GM10847 (cell line): ENCODE data around the gene ECE1.

Source experiments
- POLR2A ChIP-seq: IDR thresholded peaks from 2 replicates; pipeline ENCODE4 v1.6.1; 2011; ENCODE audit not compliant: insufficient read length; ENCODE audit errors: extremely low read depth

ECE1 gene

DNA sequence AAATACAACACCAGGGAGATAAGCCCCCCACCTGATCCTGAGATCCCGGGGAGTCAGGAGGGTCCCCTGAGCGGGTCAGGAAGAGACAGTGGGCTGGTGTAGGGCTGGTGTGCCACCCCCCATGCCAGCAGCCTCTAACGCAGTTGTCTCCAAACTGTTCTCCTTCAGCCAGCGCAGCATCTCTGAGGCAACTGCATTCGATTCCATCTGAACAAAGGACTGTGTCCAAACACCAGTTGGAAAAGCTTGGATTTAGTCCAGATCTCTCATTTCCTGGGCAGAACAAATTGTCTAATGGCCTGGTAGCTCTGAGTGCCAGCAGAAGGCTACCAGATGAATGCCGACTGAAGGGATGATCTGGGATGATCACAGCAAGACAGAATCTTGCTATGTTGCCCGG is 69.4 kb downstream of the ECE1 start:
- TF ChIP-seq POLR2A, result no peak

DNA sequence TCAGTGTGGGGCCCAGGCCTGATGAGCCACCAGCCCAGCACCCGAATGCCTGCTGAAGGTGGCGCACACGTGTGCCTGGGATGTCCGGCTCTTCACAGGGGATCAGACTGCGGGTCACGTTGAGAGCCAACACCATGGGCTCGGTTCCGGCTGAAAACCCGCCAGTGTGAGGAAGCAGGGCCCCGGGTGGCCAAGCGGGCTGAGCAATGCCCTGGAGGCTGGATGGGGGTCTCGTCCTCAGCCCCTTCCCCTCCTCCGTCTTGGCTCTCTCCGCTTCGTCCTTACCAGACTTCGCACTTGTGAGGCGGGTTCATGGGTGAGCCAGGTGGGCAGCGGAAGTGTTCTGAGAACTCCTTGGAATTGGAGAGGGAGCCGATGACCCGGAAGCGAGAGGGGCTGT is 70.6 kb downstream of the ECE1 start:
- TF ChIP-seq POLR2A, result no peak

DNA sequence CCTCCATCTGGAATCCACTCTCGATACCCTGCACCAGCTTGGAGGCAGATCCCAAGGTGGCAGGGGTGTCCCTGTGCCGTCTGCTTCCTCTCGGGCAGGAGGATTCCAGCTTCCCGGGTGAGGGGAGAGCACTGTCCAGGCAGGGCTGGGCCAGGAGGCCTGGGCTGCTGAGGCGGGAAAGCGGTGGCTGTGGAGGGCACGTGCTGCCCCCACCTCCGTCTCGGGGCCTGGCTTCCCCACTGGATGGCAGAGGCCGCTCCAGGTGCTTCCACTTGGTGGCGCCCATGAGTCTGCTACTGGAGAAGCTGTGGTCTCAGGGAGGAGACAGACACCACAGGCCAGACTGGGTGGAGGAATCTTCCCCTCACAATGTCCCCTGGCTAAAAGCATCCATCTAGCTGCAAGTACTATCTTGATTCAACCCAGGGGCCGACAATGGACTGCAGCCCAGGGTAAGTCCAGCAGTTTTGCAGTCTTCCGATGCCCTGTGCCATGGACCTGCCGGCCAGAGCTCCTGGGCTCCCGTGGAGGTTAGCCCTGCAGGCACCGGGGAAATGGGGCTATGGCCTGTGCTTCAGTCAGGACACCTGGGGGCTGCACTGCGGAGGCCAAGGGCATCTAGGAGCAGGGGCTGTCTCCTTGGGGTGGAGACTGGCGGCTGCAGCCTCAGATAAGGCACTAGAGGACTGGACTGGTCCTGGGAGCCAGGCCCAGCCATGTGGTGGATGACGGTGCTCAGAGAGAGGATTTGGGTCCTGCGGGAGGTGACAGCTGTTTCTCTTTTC is 72.3 kb downstream of the ECE1 start:
- TF ChIP-seq POLR2A, result no peak

GRCh38 chr1:21216835-21217811 is 73.1 kb downstream of the ECE1 start:
- TF ChIP-seq POLR2A, result no peak

DNA sequence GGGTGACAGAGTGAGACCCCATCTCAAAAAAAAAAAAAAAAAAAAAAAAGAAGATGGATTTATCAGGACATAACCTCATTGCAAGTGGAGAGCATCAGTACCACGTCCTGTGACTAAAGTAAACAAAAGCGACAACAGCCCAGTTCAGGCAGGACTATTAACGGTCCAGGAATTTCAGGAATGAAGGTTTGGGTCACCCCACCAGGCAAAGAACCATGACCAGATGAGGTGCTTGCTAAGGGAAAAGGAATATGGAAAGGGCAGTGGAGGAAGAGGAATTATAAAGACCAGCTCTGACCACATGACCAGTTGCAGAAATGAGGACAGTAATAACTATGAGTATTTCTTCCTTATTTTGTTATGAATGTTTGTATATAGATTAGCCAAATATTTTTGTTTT is 78.1 kb downstream of the ECE1 start:
- no peak for TF ChIP-seq POLR2A

GRCh38 chr1:21206117-21206516 is 84.1 kb downstream of the ECE1 start:
- no peak for TF ChIP-seq POLR2A

GRCh38 chr1:21205416-21205815 is 84.8 kb downstream of the ECE1 start:
- TF ChIP-seq POLR2A, result no peak

- TF ChIP-seq POLR2A, result no peak
These were observed 88.6 kb downstream of the ECE1 start for GRCh38 chr1:21201650-21202049.

DNA sequence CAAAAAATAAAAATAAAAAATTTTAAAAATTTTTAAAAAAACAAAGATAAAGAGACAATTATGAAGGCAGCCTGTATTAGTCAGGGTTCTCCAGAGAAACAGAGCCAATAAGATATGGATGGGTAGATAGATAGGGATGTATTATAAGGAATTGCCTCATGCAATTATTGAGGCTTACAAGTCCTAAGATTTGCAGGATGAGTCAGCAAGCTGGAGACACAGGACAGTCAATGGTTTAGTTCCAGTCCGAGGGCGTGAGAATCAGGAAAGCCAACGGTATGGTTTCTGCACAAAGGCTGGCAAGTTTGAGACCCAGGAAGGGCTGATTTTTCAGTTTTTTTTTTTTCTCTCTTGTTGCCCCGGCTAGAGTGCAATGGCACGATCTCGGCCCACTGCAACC is 89.5 kb downstream of the ECE1 start:
- no peak for TF ChIP-seq POLR2A

DNA sequence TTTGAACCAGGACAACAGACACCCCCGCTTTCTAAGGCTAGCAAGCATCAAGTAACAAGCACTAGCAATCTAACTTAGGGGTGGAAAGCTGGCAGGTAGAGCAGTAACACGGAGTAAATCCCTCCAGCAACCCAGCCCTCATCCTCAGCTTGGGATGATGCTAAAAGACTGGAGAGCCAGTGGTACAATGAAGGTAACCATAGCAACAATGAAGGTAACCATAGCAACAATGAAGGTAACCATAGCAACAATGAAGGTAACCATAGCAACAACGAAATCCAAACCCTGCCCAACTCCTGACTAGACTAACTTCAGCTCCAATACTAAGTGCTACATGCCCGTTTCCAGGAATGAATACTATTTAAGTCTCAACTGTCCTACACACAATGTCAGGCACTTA is 91.3 kb downstream of the ECE1 start:
- TF ChIP-seq POLR2A, result no peak

DNA sequence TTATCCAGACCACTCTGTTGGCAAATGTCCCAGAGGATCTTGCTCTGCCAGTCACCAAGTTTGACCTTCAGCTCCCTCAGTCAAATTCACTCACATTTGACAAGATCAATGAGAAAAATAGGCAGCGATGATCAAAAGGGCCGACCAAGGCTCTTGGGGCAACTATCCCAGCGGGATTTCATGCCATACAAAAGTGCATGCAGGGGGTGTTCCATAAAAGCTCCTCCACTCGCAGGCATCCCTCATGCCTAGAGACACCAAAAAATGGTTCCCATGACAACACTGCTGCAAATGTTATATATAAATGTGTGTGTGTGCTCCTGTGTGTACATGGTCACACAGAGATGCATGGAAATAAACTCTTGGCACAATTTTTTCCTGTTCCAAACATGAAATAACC is 97.4 kb downstream of the ECE1 start:
- TF ChIP-seq POLR2A, result no peak

DNA sequence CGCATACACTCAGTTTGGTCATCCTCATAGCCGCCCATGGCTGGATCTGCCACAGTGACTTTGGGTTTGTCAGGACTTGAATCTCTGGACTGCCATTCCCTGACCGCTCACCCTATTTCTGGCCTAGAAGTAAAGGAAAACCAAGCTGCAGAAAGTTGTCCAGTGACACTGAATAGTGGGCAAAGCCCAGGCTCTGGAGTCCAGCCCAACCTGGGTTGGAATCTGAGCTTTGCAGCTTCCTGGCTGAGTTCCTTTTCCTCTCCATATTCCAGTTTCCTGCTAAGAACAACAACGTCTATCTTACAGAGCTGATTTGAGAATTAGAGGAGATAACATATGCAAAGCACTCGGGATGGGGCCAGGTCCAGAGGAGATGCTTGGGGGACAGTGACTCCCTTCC is 98.0 kb downstream of the ECE1 start:
- no peak for TF ChIP-seq POLR2A

- no peak for TF ChIP-seq POLR2A
These were observed 100.3 kb downstream of the ECE1 start for GRCh38 chr1:21189906-21190500.

DNA sequence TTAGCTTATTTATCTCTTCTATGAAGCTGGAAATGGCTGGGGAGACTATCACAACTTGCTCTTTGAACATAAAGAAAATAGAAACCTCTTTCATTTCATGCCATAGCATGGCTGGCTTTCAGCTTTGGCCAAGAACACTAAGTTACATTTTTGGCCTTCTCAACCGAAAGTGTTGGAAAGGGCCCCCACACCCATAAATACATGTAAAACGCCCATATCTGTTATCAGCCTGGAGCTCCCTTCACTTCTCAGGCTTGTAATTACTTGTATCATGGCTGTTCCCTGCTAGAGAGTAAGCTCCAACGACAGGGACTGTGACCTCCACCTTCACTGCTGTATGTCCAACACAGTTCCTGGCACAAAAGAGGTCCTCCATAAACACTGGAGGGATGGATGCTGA is 100.8 kb downstream of the ECE1 start:
- TF ChIP-seq POLR2A, result no peak

DNA sequence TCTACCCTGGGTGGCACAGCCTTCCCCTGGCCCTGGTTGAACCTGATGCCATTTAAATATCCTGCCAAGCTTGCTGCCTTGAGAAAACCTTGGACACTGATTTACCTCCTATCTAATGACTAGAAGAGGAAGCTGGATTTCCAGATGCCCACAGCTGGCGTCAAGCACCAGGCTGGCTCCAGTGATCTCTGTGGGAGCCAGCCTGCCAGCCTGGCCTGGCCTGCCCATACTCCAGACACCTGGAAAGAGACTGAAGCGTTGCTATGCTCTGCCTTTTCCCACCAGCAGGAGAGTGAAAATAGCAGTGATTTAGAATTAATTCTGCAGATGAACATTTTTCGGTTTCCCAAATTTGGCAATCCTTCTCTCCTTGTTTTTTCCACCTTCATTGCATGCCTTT is 102.0 kb downstream of the ECE1 start:
- TF ChIP-seq POLR2A, result no peak
